ENCODE measurements around the gene BTBD16. TPM values are rescaled to one million over a fixed set of nuclear protein-coding genes. Genes with fewer than 3 reads are reported as not detected.

The BTBD16 gene
- total RNA-seq, 2 donors from 2014 or later, result 0.14 TPM; not detected in 1

DNA sequence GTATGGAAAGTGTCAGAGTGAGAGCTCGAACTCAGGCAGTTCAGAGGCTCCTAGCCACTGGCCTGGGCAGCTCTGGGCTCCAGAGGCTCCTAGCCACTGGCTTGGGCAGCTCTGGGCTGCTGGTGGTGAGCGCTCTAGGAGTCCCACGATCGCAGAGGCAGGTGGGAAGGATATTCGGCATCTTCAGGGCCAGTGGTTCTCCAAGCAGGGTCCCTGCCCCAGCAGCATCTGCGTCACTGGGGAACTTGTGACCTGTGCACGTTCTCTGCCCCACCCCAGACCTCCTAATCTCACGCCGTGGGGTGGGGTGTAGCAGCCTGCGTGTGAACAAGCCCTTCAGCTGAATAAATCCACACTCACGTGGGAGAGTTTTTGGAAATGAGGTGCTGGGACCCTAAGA is 25.2 kb upstream of the BTBD16 start:
- intact Hi-C loops (cut with DNase I), result no loop called here

DNA sequence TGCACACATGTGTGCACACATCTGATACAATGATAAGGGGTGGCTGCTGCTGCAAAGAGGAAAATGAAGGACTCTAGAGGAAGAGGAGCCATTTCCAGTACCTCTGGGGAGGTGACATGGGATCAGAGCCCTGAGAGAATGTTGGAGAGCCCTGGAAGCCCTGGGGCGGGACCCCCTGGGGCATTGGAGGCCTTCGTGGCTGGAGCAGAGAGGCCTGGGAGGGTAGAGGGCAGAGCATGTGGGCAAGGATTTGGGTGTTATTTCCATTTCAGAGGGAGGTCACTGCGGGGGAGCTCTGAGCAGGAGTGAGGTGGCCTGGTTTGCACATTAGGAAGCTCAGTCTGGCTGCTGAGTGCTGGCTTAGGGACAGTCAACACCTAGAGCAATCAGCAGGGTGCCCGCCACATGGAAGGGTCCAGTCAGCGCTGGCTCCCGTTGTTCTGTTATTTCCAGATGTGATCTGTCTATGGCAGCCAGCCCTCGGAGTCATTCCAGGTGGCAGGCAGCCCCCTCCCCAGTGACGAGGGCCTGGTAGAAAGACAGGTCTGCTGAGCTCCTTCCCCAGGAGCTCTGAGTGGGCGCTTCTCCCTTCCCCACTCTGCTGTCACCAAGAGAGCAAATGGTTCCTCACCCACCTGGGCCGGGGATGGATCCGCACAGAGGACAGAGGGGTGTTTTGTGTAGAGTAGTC is 24.1 kb upstream of the BTBD16 start:
- peak; percentile 69 for DNase-seq (ENCODE audit: low spot score)
- intact Hi-C loops (cut with DNase I), result no loop called here

More for the DNA sequence above, 25.2 kb upstream of the BTBD16 start:
- DNase-seq (ENCODE audit: low spot score), result peak; percentile 68

DNA sequence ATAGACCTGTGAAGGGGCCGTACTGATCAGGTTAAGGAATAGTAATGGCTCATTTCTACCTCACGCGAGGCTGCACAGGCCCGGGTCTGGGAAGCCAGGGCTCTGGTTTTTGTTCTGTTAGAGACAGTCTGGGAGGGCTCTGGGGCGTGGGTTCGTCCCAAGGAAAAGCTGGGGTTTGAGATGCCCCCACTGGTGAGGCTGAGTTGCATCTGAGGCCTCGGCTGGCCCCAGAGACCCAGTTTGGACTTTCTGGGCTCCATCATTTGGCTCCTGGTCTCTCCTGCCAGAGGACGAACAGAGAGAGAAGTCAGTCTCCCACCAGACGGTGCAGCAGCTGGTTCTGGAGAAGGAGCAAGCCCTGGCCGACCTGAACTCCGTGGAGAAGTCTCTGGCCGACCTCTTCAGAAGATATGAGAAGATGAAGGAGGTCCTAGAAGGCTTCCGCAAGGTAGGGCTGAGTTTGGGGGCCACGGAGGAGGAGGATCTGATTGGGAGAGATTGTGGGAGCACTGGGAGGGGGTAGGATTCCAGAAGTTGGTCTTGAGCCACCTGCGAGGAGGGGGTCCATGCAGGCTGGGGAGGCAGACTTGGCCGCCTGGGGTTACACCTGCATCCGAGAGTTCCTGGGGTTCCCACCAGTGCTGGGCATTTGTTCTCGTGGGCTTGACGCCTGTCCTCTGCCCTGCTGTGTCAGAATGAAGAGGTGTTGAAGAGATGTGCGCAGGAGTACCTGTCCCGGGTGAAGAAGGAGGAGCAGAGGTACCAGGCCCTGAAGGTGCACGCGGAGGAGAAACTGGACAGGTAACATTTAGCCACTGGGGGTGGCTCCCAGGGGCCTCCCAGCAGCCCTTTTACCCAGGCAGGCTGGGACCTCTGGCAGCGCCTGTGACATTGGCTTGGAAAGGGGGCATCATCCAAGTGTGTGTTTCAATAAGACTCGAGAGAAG is 22.5 kb upstream of the BTBD16 start:
- DNase-seq (ENCODE audit: low spot score), result peak; percentile 67

DNA sequence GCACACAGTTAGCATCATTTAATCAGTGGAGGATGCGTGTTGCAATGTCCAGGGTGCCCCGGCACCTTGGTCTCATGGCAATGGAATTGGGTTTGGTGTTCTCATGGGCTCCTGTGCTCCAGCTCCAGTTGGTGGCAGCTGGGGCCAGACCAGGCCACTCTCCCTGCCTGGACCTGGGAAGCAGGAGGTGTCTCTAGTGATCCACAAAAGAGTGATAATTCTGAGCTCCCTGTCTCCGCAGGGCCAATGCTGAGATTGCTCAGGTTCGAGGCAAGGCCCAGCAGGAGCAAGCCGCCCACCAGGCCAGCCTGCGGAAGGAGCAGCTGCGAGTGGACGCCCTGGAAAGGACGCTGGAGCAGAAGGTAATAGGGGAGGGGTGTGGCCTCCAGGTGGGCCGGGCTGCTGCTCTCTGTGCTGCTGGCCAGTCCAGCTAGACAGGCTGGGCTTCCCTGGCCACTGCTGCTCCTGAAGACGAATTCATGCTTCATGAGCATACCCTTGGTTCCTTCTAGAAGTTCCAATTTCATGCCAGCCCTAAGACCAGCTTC is 21.7 kb upstream of the BTBD16 start:
- DNase-seq (ENCODE audit: low spot score), result peak; percentile 54
- intact Hi-C loops (cut with DNase I), result no loop called here

More for the DNA sequence above, 22.5 kb upstream of the BTBD16 start:
- intact Hi-C loops (cut with DNase I), result no loop called here

DNA sequence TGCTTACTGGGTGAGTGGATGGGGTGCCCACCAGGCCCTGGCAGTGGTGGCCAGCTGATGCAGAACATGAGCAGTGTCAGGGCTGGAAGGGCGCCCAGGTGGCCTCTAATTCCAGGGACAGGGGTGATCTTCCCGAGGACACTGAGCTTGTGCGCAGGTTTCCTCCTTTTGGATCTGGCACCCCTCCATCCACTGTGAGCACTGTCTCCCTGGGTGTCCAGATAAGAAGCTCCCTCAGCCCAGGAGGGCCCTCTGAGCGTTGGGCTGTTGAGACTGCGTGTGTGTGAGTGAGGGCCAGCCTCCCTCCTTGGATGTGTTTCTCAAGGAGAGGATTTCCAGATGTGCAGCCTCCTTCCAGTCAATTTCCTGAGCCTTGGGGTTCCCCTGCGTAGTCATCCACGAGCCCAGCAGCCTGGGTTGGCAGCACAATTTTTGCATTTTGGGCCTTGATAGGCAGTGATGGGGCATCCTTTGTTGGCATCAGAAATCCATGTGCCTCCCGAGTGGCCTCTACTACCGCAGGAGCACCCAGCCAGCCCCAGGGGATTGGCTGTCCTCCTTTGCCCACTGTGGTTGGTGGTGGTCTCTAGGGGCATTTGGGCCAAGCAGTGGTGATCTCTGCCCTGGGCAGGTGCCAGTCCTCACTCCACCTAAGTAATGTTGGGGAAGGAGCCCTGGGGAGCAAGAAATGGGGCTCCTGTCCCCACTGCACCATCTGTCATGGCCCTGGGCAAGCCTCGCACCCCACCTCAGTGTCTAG is 20.9 kb upstream of the BTBD16 start:
- DNase-seq (ENCODE audit: low spot score), result peak; percentile 53
- intact Hi-C loops (cut with DNase I), result no loop called here

DNA sequence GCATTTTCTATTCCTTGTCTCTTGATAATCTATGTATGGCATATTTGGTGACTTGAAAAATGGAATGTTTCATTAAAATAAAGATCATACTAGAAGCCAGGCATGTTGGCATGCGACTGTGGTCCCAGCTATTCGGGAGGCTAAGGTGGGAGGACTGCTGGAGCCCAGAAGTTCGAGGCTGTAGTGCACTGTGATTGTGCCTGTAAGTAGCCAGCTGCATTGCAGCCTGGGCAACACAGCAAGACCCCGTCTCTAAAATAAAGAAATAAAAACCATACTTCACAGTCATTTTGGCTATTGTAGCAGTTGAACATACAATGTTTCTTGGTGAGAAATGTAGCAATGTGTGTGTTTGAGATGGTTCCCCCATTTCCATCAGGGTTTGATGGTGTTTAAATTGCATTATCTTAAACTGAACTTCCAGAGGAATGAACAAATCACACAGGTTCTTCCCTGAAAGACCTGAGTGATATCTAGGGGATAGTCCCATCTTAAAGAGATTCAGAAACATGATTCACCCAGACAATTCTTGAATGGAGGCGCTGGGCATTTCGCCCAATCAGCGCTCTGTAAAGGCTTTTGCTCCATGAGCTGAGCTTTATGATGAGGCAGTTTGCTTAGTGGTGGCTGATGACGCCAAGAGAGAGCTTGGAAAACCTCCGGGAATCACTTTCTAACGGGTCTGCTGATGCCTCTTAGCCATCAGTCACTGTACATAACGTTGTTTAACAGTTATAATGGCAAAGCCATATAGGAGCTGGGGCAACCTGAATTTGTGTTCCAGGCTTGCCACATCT is 19.4 kb upstream of the BTBD16 start:
- DNase-seq (ENCODE audit: low spot score), result peak; percentile 20
- intact Hi-C loops (cut with DNase I), result no loop called here

DNA sequence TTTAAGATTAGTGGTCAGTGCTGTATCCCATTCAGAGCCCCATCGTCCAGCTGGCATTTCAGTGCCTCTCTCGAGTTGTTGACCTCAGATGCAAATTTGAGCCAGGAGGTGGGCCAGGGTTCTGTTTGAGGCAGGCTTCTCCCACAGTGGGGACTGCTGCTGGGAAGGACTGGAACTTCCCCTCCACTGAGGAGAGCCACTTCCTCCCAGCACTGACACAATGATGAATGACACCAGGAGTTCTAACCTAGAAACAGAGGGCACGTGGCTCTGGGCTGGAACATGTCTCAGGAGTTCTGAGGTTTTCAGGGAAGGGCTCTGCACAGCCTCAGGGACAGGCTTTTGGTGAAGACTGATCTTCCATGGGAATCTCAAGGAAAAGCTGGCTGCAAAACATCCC is 18.3 kb upstream of the BTBD16 start:
- intact Hi-C loops (cut with DNase I), result no loop called here

DNA sequence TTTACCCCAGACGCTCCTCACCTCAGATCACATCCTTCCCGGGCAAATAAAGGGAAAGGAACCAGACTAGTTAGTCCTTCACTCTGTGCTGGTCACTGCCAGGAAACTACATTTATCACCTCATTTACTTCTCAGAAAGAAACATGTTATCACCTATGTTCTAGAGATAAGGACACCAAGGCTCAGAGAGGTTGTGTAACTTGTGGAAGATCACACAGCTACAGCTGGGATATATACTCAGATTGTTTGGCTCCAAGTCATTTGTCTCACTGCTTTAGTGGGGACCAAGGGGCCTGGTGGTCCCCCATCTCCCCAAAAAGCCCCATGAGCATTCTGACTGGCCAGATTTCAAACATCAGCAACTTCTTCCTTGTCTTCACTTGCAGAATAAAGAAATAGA is 17.5 kb upstream of the BTBD16 start:
- DNase-seq (ENCODE audit: low spot score), result no peak
- intact Hi-C loops (cut with DNase I), result no loop called here

More for the DNA sequence above, 18.3 kb upstream of the BTBD16 start:
- DNase-seq (ENCODE audit: low spot score), result no peak

DNA sequence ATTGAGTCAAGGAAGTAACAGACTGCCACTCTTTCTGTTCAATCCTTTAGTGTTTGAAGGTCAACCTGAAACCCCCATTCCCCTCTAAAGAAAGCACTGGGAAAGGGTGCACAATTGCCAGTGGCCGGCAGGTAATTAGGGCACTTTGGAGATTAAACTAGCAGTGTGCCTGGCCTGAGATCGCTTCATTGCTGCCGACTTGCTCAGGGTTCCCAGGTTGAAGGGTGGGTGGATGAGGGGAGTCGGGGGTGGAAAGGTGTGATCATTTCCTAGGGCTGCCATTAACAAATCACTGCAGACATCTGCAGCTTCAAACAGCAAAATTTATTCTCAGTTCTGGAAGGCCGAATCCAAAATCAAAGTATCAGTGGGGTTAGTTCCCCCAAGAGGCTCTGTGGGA is 16.3 kb upstream of the BTBD16 start:
- no peak for DNase-seq (ENCODE audit: low spot score)
- intact Hi-C loops (cut with DNase I), result no loop called here

DNA sequence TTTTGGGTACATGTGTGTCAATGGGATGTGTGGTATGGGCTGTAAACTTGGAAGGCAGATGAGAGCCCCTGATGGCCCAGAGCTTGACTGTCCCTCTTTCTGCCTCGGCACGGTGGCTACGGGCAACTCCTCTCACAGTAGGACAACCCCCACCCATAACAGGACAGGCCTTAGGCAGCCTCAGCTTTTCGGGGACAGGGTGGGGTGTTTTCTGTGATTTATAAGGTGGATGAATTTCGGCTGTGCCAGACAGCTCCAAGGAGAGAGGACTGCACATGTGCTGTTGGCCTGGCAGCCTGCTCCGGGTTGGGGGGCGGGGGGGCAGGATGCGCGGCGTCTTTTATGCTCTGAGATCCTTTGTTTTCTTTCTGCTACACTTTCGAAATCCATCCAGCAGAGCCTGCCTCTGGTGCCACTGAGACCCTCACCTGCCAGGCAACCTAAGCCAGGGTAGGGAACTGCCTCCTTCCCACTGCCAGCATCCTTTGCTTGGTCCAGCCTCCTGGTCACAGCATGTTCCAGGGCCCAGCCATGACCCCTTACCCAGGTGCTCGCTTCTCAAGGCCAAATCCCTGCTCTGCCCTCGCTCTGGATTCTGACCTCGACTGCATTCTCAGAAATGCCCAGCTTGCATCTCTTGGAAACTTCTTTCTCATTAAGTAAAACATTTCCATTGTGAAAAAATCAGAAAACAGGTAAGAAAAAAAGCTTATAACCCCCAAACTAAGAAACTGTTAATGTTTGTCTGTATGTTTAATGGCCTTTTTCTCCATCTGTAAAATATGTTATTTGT is 15.4 kb upstream of the BTBD16 start:
- intact Hi-C loops (cut with DNase I), result no loop called here
- no peak for DNase-seq (ENCODE audit: low spot score)

DNA sequence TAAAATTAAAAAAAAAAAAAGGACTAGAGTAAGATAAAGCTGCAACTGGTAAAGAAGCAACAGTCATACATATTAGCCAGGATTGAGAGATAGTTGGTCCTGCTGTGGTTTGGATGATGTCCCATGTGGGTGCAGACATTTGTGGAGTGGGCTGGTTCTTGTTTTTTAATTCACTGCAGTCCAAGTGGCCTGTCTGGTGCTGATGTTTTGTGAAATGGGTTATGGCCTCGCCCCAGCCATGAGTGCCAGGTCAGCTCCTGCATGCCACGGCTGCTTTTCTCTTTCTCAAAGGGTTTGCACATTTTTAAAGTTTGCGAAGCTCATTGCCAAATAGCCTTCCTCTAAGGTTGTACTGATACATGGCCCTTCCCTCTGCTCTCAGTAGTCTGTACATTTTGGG is 14.1 kb upstream of the BTBD16 start:
- DNase-seq (ENCODE audit: low spot score), result no peak
- intact Hi-C loops (cut with DNase I), result no loop called here

DNA sequence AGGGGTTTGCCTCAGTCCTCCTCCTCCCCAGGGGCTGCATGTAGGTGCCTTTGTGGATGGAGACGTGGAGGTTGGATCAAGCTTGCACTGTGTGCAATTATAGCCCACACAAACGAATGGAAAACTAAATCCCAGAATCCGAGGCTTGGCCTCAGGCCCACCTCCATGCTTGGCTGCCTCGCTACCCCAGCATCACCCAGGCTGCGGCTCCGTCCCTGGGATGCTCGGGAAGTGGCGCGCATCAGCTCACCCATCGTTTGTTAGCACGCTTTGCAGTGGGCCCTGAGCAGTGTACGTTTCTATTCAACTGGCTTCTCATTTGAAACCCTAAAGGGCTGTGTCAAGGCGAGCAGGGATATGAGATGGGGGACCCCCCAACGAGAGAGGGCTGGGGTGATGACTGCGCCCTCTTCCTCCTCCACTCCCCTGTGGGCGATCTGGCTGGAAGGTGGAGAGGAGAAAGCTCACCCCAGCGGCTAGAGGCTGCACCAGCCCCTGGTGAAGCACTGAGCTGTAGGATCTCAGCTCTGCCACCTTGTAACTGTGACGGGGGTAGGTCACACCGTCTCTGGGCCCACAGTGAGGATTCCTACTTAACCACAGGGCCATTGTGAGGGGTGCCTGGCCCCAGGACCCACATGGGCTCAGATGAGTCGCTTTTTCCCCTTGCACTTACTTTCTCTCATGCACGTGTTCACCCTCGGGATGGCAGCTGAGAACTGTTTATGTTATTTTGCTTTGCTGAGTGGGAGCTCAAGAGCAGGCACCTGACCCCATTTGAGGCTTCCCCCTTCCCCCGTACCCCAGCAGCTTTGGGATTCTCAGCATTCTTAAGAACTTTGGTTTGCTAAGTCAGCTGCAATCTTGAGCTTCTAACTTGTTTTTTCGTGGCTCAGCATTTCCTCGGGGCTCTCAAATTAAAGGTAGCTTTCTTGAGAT is 12.7 kb upstream of the BTBD16 start:
- intact Hi-C loops (cut with DNase I), result no loop called here
- peak; percentile 68 for DNase-seq (ENCODE audit: low spot score)

DNA sequence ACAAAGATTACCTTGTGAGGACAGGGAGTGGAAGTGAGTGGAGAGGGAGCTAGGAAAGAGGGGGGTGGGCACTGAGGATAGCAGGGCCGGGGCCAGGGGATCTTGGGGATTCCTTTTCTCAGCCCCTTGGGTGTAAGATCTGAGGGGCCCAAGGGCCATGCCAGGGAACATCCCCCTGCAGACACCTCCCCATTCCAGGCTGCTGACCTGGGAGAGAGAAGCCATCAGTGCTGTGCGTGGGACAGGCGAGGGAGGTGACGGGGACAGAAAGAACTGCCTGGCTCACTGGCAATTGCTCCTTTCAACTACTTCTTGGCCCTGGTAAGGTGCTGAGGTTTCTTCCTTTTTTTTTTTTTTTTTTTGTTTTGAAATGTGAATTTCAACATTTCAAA is 12.0 kb upstream of the BTBD16 start:
- intact Hi-C loops (cut with DNase I), result no loop called here
- DNase-seq (ENCODE audit: low spot score), result peak; percentile 68

DNA sequence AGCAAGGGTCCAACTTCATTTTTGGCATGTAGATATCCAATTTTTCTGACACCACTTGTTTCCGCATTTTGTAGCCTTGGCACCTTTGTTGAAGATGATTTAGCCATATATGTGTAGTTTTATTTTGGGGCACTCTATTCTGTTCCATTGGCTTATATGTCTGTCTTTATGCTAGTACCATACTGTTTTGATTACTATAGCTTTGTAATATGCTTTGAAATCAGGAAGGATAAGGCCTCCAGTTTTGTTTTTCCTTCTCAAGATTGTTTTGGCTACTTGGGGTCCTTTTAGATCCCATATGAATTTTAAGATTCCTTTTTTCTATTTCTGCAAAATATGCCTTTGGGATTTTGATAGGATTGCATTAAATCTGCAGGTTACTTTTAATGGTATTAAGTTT is 9.5 kb upstream of the BTBD16 start:
- DNase-seq (ENCODE audit: low spot score), result no peak
- intact Hi-C loops (cut with DNase I), result loop anchor here in 1 of 2 donors (10.0 kb wide), 1 partner anchor 117 kb away; no protein-coding TSS in a partner anchor

DNA sequence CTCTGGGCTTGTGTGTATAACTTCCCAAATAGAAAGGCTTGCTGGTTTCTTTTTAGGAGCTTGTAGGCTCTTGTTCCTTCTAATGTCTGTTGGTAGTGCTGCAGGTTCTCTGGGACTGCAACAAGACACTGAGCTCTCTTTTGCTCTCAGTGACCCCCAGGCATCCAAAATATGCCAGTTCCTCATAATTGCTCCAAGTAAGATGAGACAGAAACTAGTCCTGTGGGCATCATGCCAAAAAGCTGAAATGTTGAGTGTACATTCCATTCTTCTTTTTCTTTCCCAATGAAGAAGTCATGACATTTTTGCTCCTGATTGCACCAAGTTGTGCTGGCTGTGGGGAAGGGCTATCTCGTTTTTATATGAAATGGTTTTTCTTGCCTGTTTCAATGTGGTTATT is 7.1 kb upstream of the BTBD16 start:
- intact Hi-C loops (cut with DNase I), result loop anchor here in 1 of 2 donors (10.0 kb wide), 1 partner anchor 119 kb away; no protein-coding TSS in a partner anchor
- DNase-seq (ENCODE audit: low spot score), result no peak

DNA sequence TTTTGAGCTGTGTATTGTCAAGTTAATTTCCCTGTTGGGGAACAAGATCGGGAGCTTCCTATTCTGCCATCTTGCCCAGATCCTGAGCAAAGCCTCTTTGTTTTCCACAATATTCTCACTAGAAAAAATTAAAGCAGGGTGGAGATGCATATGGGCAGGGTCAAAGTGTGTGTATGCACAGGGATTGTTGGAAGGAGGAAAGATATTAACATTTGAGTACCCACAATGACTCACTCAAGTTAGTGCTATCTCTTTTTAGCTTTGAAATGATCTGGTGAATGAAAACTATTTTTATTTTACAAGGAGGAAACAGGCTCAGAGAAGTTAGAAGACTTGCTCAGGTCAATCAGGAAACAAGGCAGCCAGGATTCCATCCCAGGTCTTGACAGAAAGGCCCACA is 6.7 kb upstream of the BTBD16 start:
- intact Hi-C loops (cut with DNase I), result loop anchor here in 1 of 2 donors (10.0 kb wide), 1 partner anchor 120 kb away; no protein-coding TSS in a partner anchor
- DNase-seq (ENCODE audit: low spot score), result no peak

DNA sequence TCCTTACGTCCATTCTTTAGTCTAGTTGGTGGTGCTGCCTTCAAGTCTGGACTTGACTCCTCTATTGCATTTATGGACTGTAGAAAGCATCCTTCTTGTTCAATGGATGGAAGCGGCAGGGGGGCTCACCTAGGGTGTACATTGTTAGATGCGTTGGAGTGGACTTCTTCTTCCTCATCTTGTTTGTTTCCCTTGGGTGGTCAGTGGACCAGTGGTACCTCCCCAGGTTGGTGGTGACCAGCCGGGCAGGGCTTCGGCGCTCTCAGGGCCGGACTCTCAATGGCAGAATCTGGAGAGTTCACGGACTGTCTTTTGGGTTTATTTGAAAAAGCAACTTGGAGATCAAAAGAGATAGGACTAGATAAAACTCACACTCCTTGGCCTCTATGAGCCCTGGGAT is 6.2 kb upstream of the BTBD16 start:
- intact Hi-C loops (cut with DNase I), result loop anchor here in 1 of 2 donors (10.0 kb wide), 1 partner anchor 120 kb away; no protein-coding TSS in a partner anchor
- no peak for DNase-seq (ENCODE audit: low spot score)

Measured in posterior vena cava (tissue), 2 donors.